HG03025 (cell line): Measurements from ENCODE around the gene CRB2.
"Not testable (repeated sequence)": the region's sequence is repeated elsewhere in the genome, so short reads cannot be mapped to it uniquely, and the experiment has no call there.

Experiments used
- ATAC-seq: cut with Tn5 transposase; IDR thresholded peaks from one replicate; pipeline ENCODE4 v1.9.1; 2021; ENCODE audit warnings: mild to moderate bottlenecking, moderate library complexity; ENCODE audit not compliant: unreplicated experiment, low FRiP score

CRB2 gene

GRCh38 chr9:123327697-123328100 is 28.3 kb upstream of the CRB2 start:
- ATAC-seq = no peak

DNA sequence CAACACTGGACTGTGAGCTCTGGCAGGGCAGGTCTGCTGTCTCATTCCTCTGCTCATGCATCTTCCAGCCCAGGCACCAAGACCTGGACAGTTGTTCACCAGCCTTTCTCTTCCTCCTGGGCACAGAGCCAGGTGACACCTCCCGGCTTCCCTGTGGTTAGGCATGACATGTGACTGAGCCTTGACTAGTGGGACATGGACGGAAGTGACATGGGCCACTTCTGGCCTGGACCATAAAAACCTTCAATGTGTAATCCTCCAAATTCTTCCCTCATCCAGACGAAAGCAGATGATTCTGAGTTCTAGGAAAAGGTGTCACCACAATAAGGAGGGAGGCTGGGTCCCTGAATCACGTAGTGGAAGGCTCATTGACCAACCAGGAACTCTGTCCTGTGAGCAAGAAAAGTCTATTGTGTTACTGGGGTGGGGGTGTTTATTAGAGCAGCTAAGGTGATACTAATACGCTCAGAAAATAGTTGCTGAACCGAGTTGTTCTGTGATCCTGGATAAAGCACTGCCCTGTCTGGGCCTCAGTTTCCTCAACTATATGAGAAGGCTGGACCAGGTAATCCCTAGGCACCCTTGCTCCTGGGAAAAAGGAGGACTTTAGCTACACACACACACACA is 26.6 kb upstream of the CRB2 start:
- no peak for ATAC-seq

GRCh38 chr9:123331346-123332060 is 24.5 kb upstream of the CRB2 start:
- no peak for ATAC-seq

GRCh38 chr9:123333058-123333669 is 22.8 kb upstream of the CRB2 start:
- not testable (repeated sequence) for ATAC-seq

GRCh38 chr9:123334639-123335038 is 21.4 kb upstream of the CRB2 start:
- no peak for ATAC-seq

DNA sequence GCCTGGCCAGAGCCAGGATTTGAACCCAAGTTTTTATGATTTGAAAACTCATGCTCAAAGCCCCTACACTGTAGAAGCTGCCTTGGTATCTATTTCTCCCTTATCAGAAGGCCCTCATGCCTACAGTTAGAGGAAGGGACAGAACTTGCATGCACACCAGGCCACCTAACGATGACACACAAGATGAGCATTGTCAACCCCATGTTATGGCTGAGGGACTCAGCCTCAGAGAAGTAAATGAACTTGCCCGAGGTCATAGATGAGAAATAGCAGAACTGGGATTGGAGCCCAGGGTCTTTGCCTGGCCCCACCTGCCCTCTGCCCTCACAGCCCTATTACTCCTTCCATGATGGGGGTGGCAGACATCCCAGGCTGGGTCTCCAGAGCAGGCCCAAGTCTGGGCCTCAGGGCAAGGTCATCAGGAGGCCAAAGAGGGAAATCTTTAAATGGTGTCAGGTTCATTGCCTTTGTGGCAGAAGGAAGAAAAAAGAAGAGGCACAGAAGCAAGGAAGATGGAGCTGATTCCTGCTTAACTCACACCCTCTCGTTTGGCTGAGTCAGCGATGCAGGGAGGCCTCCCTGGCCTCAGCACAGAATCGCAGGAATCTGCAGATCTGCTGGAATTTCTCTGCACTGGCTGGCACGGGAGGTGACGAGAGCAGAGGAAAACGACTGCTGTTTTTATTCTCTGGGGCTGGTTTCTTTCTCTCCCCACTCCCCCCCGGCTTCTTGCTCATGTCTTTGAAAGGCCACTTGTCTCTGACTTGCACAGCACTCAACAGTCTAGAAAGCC is 20.6 kb upstream of the CRB2 start:
- ATAC-seq = no peak

GRCh38 chr9:123335986-123336329 is 20.0 kb upstream of the CRB2 start:
- ATAC-seq = no peak

DNA sequence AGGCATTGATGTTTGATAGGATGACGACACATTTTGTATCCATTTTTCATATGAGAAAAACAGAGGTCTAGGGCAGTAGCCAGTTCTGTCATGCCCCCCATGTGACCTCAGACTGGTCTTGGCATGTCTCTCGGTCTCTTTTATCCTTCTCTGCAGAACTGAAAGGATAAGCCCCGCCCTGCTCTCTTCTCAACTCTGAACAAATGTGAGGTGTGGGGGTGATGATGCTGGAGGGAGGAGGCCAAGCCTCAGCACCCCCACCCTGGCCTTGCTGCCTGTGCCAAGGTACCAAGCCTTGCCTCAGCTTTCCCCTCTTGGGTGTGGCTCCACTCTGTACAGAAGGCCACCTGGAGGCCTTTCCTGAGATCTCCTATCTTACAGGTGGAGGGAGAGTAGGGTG is 19.5 kb upstream of the CRB2 start:
- ATAC-seq = no peak

DNA sequence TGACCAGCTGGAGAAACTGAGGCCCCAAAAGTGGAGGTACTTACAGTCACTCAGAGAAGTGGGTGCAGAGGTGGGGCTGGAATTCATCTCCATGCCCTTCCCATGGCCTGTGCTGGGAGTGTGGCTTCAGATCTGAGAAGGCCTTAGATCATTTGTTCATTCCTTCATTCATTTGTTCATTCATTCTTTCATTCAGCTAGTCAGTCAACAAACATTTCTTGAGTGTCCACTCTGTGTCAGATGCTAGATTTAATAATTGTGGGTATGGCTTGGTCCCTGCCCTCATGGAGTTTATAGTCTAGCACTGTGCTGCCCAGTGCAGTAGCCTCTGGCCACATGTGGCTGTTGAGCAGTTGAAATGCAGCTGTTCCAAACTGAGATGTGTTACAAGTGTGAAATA is 19.0 kb upstream of the CRB2 start:
- ATAC-seq = no peak

DNA sequence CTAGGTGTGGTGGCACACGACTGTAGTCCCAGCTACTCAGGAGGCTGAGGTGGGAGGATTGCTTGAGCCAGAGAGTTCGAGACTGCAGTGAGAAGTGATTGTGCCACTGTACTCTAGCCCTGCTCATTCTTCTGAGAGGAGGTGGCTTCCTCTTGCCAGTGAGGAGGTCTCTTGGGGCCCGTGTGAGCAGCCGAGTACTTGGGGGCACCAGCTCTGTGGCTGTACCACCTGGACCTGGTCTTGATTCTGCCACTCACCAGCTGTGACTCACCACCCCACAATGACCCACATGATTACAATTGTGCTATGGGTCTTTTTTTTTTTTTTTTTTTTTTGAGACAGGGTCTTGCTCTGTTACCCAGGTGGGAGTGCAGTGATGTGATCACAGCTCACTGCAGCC is 18.0 kb upstream of the CRB2 start:
- no peak for ATAC-seq

DNA sequence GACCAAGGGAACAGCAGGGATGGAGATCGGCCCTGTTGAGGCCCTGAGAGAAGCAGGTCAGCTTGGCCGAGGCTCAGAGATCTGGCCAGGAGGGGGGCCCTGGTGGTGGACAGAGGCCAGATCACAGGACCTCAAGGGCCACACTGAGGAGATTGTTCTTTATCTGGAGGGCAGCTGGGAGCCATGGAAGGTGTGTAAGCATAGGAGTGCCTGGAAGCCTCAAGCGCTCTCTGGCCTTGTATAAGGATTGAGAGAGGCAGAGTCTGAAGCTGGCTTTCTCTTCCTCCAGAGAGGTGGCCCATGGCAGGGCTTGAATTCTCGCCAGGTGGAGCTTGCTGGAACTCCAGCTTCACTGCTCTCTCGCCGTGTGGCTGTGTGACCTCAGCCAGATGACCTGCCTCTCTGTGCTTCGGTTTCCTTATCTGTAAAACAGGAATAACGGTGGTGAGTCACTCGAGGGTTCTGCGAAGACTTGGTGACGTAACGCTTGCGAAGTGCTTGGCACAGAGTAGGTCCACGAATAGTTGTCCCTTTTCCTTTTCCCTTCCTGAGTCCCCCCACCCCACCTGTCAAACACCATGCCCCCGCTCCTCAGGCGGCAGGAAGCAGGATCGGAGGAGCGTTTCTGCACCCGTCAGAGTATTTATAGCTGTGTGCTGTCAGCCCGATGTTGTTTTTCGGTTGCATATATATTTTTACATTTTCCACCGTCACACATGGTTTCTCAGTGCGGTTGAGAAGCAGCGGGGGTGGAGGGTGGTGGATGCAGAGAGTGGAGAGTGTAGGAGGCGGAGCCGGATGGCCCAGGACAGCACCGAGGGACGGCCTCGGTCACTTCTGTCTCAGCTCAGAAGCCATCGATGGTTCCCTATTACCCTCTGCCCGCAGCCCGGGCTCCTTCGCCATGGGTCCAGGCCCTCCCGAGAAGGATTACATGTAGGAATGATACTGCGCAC is 17.0 kb upstream of the CRB2 start:
- ATAC-seq = peak; percentile 68

DNA sequence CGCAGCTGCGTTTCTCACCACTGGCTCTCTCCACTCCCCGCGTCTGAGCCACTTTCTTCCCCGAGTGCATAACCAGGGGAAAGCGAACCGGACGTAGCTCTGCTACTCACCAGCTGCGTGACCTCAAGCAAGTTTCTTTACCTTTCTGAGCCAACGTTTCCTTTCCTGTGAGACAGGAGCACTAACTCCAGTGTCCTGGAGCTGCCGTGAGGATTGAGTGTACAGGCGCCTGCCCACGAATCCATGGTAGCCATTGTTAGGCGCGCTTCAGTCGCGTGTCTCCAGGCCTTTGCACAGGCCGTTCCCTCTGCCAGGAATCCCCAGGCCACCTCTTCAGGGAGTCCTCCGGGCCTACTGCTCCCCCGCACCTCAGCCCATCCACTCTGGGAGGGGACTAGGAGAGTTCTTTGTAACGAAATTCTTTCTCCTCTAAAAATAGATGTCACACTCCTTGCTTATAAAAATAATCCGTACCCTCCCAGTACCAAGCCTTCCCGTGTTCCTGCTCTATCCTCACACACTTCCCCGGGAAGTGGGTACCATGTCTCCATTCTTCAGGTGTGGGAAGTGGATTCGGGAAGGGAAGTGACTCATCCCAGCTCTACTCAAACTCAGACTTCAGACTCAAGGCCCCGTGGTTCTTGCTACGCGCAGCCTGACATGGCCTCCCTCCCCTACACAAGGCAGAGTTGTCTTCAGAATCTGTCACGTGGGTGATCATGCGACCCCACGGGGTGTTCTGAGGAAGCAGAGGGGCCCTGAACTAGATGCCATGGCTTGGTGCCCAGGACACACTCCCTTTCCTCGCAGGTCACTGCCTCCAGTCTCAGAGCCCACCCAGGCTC is 16.1 kb upstream of the CRB2 start:
- ATAC-seq = peak; percentile 43

GRCh38 chr9:123341816-123342215 is 14.2 kb upstream of the CRB2 start:
- no peak for ATAC-seq

DNA sequence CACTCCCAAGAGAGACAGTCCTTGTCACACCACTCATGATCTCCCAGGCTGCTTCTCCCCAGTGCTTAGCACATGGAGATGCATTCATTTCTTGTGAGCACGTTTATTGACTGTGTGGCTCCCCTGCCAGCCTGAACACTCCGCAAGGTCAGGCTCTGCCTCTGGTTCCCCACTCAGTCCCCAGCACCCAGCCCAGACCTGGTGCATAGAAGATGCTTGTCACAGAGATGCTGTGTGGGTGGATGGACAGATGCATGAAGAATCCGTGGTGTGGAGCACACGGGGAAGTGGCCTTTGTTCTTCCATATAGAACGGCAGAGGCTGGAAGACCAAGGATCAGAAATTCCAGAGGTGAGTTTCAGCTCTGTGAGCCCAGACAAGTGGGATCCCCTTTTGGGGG is 13.8 kb upstream of the CRB2 start:
- ATAC-seq = no peak

DNA sequence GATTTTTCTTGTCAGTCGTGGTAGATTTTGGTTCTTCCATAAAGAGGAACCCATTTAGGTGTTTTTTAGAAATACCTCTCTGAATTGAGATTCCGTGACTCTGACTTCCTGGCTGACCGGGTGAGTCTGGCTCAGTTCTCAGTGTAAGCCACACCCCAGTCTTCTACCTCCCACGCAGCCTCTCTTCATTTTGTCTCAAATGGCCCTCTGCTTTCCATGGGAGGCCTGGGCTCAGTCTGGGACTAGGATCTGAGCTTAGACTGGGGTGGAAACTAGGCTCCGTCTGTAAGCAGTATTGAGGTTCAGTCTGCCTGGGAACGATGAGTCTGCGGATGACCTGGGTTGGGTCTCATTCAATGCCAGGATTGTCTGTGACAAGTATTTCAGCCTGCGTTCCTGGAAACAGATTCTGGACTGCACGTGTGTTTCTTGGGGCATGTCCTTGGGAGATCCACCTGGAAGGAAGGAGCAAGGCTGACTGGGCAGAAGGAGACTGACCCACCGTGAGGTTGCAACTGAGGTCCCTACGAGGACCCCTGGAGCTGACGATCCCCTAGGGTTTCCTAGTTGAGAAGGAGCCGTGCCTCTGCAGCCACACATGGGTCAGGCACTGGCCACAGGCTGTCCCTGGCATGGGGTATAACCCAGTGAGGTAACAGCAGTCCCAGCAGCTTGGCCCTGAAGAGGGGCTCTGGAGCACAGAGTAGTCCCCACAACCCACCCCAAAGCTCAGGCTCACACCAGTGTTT is 12.4 kb upstream of the CRB2 start:
- no peak for ATAC-seq

DNA sequence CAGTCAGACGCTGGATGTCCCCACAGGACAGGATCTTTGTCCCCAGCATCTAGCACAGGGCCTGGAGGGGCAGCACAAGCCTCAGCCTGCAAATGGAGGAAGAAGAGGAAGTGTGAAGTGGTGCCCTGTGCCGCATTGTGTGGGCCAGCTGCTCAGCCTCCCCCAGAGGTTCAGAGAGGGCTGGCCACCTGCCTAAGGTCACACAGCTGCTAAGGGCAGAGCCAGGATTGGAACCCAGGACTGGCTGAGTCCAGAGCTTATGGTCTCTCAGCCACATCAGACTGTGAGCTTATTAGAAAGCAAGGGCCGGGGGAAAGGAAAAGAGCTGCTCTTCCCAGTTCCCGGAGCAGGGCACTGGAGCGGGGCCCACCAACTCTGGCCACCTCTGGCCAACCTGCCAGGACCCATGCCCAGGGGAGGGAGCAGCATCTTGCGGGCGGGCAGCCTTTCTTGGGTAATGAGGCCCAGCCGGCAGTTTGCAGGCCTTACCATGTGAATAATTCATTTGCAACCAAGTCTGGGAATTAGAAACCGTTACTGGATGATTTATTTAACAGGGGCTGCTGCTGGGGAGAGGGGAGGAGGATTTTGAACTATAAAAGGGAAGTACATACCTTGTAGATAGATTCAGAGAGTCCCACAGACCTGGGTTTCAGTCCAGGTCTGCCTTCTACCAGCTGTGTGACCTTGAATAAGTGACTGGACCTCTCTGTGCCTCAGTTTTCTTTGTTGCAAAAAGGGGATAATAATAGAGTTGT is 11.6 kb upstream of the CRB2 start:
- ATAC-seq = no peak

- no peak for ATAC-seq
These were observed 10.4 kb upstream of the CRB2 start for GRCh38 chr9:123345567-123345955.

- no peak for ATAC-seq
These were observed 10.0 kb upstream of the CRB2 start for GRCh38 chr9:123346026-123346425.
